Activated T-helper 2 cell treated with anti-CD3 and anti-CD28 coated beads, Interferon-gamma antibody, Interleukin-2, Interleukin-4, amounts not matched to agents 10 μg/mL and 5 μg/mL and 100 μg/mL, durations not matched to agents 14 hours and 24 hours and 36 hours (primary cell): Measurements from ENCODE around the gene DUSP6. TPM values are rescaled to one million over a fixed set of nuclear protein-coding genes. Genes with fewer than 3 reads are reported as not detected.

Experiments
- DNase-seq: peaks from one replicate; pipeline ENCODE4 v3.0.0; 2021; ENCODE audit warnings: low spot score
- H3K27ac Mint-ChIP-seq: one replicate; pipeline ENCODE4 v1.8.0; 2021; ENCODE audit warnings: mixed read lengths
- H3K27me3 Mint-ChIP-seq: one replicate; pipeline ENCODE4 v1.8.0; 2021; ENCODE audit warnings: low read depth, mixed read lengths
- H3K36me3 Mint-ChIP-seq: one replicate; pipeline ENCODE4 v1.8.0; 2021; ENCODE audit warnings: low read depth, mixed read lengths
- H3K4me1 Mint-ChIP-seq: one replicate; pipeline ENCODE4 v1.8.0; 2021; ENCODE audit warnings: low read depth, mixed read lengths
- H3K4me3 Mint-ChIP-seq: one replicate; pipeline ENCODE4 v1.8.0; 2021; ENCODE audit warnings: low read depth, mild to moderate bottlenecking, moderate library complexity, mixed read lengths
- H3K9me3 Mint-ChIP-seq: one replicate; pipeline ENCODE4 v1.8.0; 2021; ENCODE audit warnings: mixed read lengths
- intact Hi-C: fragments of 100-400 bp; cut with micrococcal nuclease; formaldehyde crosslinking; loops from one replicate; pipeline ENCODE4 v1.15.1; 2023
- total RNA-seq: library from RNA; stranded (reverse); gene quantifications from 2 replicates; pipeline ENCODE4 v1.2.3, GENCODE V29; 2022

DUSP6 gene
- total RNA-seq, 1 donor from 2014 or later: 75.7 TPM

- intact Hi-C loops: no loop called here
- H3K27me3 Mint-ChIP-seq: no peaks in the 10 kb centered on the region
Observed at GRCh38 chr12:89384050-89384758, 31.9 kb upstream of the DUSP6 start.

GRCh38 chr12:89383235-89384049 is 31.1 kb upstream of the DUSP6 start:
- H3K36me3 Mint-ChIP-seq: no peaks in the 10 kb centered on the region
- intact Hi-C loops: no loop called here
- H3K4me3 Mint-ChIP-seq: no peak overlapping the region
- H3K9me3 Mint-ChIP-seq: no peaks in the 10 kb centered on the region
- no peak for DNase-seq
- H3K4me1 Mint-ChIP-seq: peaks cover 29% of the 10 kb centered on the region
- H3K27me3 Mint-ChIP-seq: no peaks in the 10 kb centered on the region
- no peak overlapping the region for H3K27ac Mint-ChIP-seq

More at GRCh38 chr12:89384050-89384758, 31.9 kb upstream of the DUSP6 start:
- DNase-seq: no peak
- Mint-ChIP-seq H3K9me3 (no peaks in the 10 kb centered on the region), H3K4me1 (peaks cover 29% of the 10 kb centered on the region), H3K27ac (no peak overlapping the region), H3K36me3 (no peaks in the 10 kb centered on the region), H3K4me3 (no peak overlapping the region)

- peaks cover 29% of the 10 kb centered on the region for H3K4me1 Mint-ChIP-seq
- no peak overlapping the region for H3K4me3 Mint-ChIP-seq
- no peak overlapping the region for H3K27ac Mint-ChIP-seq
- DNase-seq: no peak
- no peaks in the 10 kb centered on the region for H3K9me3 Mint-ChIP-seq
- H3K36me3 Mint-ChIP-seq: peaks cover 5% of the 10 kb centered on the region
- intact Hi-C loops: no loop called here
- no peaks in the 10 kb centered on the region for H3K27me3 Mint-ChIP-seq
Observed at GRCh38 chr12:89382328-89382727, 30.0 kb upstream of the DUSP6 start.

GRCh38 chr12:89379839-89380467 is 27.7 kb upstream of the DUSP6 start:
- intact Hi-C loops: loop anchor here (5.0 kb wide), 2 partner anchors 47 to 1143 kb away; no protein-coding TSS in a partner anchor
- no peak for DNase-seq
- Mint-ChIP-seq H3K27ac (no peak overlapping the region), H3K36me3 (peaks cover 11% of the 10 kb centered on the region), H3K9me3 (peaks cover 3% of the 10 kb centered on the region), H3K27me3 (no peaks in the 10 kb centered on the region), H3K4me3 (no peak overlapping the region), H3K4me1 (peaks cover 46% of the 10 kb centered on the region)

GRCh38 chr12:89379148-89379838 is 27.0 kb upstream of the DUSP6 start:
- Mint-ChIP-seq H3K9me3 (peaks cover 3% of the 10 kb centered on the region), H3K4me3 (no peak overlapping the region), H3K4me1 (peaks cover 43% of the 10 kb centered on the region), H3K36me3 (peaks cover 11% of the 10 kb centered on the region), H3K27me3 (no peaks in the 10 kb centered on the region), H3K27ac (no peak overlapping the region)
- no peak for DNase-seq
- intact Hi-C loops: loop anchor here (5.0 kb wide), 2 partner anchors 48 to 1142 kb away; no protein-coding TSS in a partner anchor

GRCh38 chr12:89376844-89377243 is 24.5 kb upstream of the DUSP6 start:
- no peak overlapping the region for H3K4me3 Mint-ChIP-seq
- intact Hi-C loops: loop anchor here (1.0 to 5.0 kb wide), 3 partner anchors 13 to 1140 kb away; no protein-coding TSS in a partner anchor
- H3K27ac Mint-ChIP-seq: peak overlapping the region; percentile 80
- no peaks in the 10 kb centered on the region for H3K27me3 Mint-ChIP-seq
- H3K4me1 Mint-ChIP-seq: peaks cover 36% of the 10 kb centered on the region
- peaks cover 11% of the 10 kb centered on the region for H3K36me3 Mint-ChIP-seq
- peaks cover 3% of the 10 kb centered on the region for H3K9me3 Mint-ChIP-seq
- DNase-seq: no peak

- Mint-ChIP-seq H3K4me3 (no peak overlapping the region), H3K36me3 (peaks cover 11% of the 10 kb centered on the region), H3K9me3 (peaks cover 3% of the 10 kb centered on the region), H3K4me1 (peaks cover 39% of the 10 kb centered on the region), H3K27me3 (no peaks in the 10 kb centered on the region), H3K27ac (peak overlapping the region; percentile 80)
- intact Hi-C loops: loop anchor here (1.0 to 5.0 kb wide), 3 partner anchors 14 to 1139 kb away; no protein-coding TSS in a partner anchor
- DNase-seq: no peak
Observed at GRCh38 chr12:89376202-89376529, 23.9 kb upstream of the DUSP6 start.

GRCh38 chr12:89373763-89374572 is 21.7 kb upstream of the DUSP6 start:
- Mint-ChIP-seq H3K27ac (no peak overlapping the region), H3K9me3 (peaks cover 3% of the 10 kb centered on the region), H3K4me1 (peaks cover 50% of the 10 kb centered on the region), H3K36me3 (peaks cover 11% of the 10 kb centered on the region), H3K4me3 (no peak overlapping the region), H3K27me3 (no peaks in the 10 kb centered on the region)
- no peak for DNase-seq
- intact Hi-C loops: no loop called here

GRCh38 chr12:89372584-89373370 is 20.5 kb upstream of the DUSP6 start:
- H3K4me1 Mint-ChIP-seq: peaks cover 50% of the 10 kb centered on the region
- H3K9me3 Mint-ChIP-seq: peaks cover 3% of the 10 kb centered on the region
- no peaks in the 10 kb centered on the region for H3K27me3 Mint-ChIP-seq
- H3K36me3 Mint-ChIP-seq: peaks cover 15% of the 10 kb centered on the region
- H3K27ac Mint-ChIP-seq: no peak overlapping the region
- DNase-seq: no peak
- intact Hi-C loops: no loop called here
- no peak overlapping the region for H3K4me3 Mint-ChIP-seq

GRCh38 chr12:89370850-89371249 is 18.5 kb upstream of the DUSP6 start:
- H3K4me1 Mint-ChIP-seq: peaks cover 36% of the 10 kb centered on the region
- H3K27me3 Mint-ChIP-seq: no peaks in the 10 kb centered on the region
- no peak for DNase-seq
- H3K27ac Mint-ChIP-seq: no peak overlapping the region
- intact Hi-C loops: no loop called here
- no peaks in the 10 kb centered on the region for H3K9me3 Mint-ChIP-seq
- H3K4me3 Mint-ChIP-seq: no peak overlapping the region
- H3K36me3 Mint-ChIP-seq: peaks cover 6% of the 10 kb centered on the region

- Mint-ChIP-seq H3K4me1 (peaks cover 32% of the 10 kb centered on the region), H3K27me3 (no peaks in the 10 kb centered on the region), H3K9me3 (no peaks in the 10 kb centered on the region), H3K4me3 (no peak overlapping the region), H3K27ac (no peak overlapping the region), H3K36me3 (peaks cover 6% of the 10 kb centered on the region)
- intact Hi-C loops: no loop called here
- no peak for DNase-seq
Observed at GRCh38 chr12:89370421-89370831, 18.1 kb upstream of the DUSP6 start.
